GM18909 (cell line): ENCODE results near the gene TAF1.
"Not testable (repeated sequence)": the region's sequence is repeated elsewhere in the genome, so short reads cannot be mapped to it uniquely, and the experiment has no call there.

ENCODE experiments used
- ATAC-seq: cut with Tn5 transposase; IDR thresholded peaks from one replicate; pipeline ENCODE4 v1.9.1; 2021; ENCODE audit warnings: mild to moderate bottlenecking; ENCODE audit not compliant: unreplicated experiment, poor library complexity

Gene TAF1

GRCh38 chrX:71432733-71433132 lies 66.6 kb downstream of the TAF1 start:
- no peak for ATAC-seq

DNA sequence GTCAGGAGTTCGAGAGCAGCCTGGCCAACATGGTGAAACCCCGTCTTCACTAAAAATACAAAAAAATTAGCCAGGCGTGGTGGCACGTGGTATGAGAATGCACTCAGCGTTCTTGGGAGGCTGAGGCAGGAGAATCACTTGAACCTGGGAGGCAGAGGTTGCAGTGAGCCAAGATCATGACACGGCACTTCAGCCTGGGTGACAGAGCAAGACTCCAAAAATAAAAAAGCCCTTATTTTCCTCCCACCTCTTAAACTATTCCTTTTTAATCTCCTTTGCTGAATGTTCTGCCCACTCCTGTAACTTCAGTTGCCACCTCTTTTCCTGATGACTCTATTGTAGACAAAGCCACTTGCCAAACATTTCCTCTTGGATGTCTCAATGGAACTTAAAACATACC lies 72.6 kb downstream of the TAF1 start:
- ATAC-seq, result no peak

DNA sequence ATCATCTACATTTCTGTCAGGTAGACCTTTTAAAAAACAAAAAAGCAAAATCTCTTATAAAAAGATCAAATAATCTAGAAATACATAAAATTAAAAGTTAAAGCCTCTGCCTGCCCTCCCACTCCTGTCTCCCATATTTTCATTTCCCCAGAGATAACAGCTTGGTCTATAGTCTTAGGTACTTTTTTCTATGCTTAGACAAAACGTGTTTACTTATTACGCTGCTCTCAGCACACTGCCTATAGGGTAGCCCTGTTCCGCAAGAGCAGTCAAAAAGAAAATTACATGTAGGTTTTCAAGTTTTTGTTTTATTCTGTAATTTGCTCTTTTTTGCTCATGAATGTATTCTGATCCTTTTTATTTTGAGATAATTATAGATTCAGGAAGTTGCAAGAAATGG lies 73.3 kb downstream of the TAF1 start:
- no peak for ATAC-seq

GRCh38 chrX:71439896-71440295 lies 73.7 kb downstream of the TAF1 start:
- ATAC-seq, result no peak

- no peak for ATAC-seq
These were observed 74.2 kb downstream of the TAF1 start for GRCh38 chrX:71440401-71440800.

DNA sequence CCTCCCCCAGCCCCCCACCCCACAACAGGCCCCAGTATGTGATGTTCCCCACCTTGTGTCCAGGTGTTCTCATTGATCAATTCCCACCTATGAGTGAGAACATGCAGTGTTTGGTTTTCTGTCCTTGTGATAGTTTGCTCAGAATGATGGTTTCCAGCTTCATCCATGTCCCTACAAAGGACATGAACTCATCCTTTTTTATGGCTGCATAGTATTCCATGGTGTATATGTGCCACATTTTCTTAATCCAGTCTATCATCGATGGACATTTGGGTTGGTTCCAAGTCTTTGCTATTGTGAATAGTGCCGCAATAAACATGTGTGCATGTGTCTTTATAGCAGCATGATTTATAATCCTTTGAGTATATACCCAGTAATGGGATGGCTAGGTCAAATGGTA lies 75.7 kb downstream of the TAF1 start:
- ATAC-seq, result not testable (repeated sequence)

DNA sequence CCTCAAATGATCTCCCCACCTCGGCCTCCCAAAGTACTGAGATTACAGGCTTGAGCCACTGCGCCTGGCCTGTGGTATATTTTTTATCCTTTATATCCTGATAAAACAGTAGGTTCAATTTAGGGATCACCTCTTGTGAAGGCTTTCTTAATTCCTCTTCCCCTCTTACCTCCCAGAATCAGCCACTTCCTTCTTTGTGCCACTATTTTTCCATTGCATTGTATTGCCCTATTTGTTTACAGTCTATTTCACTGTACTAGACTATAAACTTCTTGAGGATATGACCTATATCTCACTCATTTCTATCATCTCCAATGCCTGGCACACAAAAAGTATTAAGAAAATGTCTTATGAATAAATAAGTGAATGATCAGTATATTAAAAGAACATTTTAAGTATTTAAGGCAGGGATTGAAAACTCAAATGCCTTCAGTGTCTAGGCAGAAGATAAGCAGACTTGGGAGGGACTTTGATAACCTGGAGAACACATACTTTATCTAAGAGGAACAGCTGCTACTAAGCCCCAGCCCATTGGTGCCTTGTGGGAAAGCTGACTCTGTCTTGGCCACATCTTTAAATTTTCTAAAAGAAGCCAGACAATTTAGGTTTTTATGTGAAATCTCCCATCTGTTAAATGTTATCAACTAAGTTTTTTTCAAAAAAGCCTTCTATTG lies 84.4 kb downstream of the TAF1 start:
- ATAC-seq, result no peak

GRCh38 chrX:71451518-71451917 lies 85.4 kb downstream of the TAF1 start:
- not testable (repeated sequence) for ATAC-seq

DNA sequence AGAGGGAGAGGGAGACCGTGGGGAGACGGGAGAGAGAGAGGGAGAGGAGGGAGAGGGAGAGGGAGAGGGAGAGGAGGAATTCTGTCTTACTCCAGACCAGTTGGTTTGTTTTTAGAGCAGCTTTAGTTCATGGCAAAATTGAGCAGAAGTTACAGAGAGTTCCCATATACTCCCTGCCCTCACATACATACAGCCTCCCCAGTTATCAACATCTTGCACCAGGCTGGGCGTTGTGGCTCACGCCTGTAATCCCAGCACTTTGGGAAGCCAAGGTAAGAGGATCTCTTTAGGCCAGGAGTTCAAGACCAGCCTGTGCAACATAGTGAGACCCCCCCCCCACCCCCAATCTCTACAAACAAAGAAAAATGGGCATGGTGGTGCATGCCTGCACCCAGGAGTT lies 86.9 kb downstream of the TAF1 start:
- no peak for ATAC-seq

DNA sequence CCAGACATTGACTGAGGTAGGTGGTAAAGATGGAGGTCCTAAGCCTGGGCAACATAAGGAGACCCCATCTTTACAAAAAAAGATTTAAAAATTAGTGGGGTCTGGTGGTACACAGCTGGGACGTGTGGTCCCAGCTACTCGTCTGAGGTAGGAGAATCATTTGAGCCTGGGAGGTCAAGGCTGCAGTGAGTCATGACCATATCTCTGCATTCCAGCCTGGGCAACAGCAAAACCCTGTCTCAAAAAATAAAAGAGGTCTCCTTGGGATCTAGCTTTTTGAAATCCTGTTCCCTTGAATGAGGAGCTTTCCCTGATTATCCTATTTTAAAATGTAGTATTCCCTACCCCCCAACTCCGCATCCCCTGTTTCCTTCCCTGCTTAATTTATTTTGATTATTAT lies 88.1 kb downstream of the TAF1 start:
- ATAC-seq, result no peak

GRCh38 chrX:71458866-71459265 lies 92.7 kb downstream of the TAF1 start:
- no peak for ATAC-seq

- no peak for ATAC-seq
These were observed 98.8 kb downstream of the TAF1 start for GRCh38 chrX:71464968-71465367.

DNA sequence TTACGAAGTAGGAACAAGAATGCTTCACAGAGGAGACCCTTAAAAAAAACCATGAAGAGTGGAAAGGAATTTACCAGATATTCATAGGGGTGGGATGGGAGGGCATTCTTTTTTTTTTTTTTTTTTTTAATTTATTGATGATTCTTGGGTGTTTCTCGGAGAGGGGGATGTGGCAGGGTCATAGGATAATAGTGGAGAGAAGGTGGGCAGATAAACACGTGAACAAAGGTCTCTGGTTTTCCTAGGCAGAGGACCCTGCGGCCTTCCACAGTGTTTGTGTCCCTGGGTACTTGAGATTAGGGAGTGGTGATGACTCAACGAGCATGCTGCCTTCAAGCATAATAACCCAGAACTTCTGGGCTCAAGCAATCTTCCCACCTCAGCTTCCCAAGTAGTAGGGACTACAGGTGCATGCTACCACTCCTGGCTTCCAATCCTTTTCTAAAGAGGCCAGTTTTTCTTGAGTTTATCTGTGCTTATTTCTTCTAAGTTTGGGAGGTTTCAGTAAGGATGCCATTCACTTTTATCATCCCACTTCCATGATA lies 100.9 kb downstream of the TAF1 start:
- ATAC-seq, result no peak

GRCh38 chrX:71475785-71476540 lies 109.8 kb downstream of the TAF1 start:
- ATAC-seq, result no peak

- no peak for ATAC-seq
These were observed 116.2 kb downstream of the TAF1 start for GRCh38 chrX:71482228-71482958.

- ATAC-seq, result no peak
These were observed 121.7 kb downstream of the TAF1 start for GRCh38 chrX:71487814-71488213.

DNA sequence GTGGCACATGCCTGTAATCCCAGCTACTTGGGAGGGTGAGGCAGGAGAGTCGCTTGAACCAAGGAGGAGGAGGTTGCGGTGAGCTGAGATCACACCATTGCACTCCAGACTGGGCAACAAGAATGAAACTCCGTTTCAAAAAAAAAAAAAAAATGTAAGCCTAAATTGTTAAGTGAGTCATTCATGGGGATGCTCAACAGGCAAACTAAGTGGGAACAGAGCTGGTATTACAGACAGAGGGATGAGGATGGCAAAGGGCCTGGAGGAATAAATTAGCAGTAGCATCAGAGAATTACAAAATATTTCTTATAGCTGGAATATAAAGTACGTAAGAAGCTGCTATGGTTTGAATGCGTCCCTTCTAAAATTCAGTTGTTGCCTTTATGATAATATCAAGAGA lies 123.4 kb downstream of the TAF1 start:
- ATAC-seq, result no peak

- ATAC-seq, result no peak
These were observed 126.3 kb downstream of the TAF1 start for GRCh38 chrX:71492231-71493065.

DNA sequence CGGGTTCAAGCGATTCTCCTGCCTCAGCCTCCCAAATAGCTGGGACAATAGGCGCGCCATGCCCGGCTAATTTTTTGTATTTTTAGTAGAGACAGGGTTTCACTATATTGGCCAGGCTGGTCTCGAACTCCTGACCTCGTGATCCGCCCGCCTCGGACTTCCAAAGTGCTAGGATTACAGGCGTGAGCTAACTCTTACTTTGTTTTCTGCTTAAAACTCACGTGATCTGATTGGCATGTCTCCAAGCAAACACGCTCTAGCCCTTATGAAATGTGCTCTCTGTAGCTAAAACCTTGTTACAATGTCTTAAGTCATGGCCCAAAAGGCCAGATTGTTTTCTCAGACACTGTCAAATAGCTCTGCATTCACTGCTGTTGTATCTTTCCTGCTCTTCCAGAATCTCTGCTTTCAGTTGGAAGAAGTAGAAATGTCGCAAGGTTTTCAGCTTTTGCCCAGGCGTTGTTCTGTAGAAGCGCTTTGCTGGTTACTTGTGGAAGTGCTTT lies 127.0 kb downstream of the TAF1 start:
- ATAC-seq, result no peak

- not testable (repeated sequence) for ATAC-seq
These were observed 129.8 kb downstream of the TAF1 start for GRCh38 chrX:71495979-71496378.
